GM18517 (cell line): ENCODE measurements around the gene ACSS2.

Source experiments
- ATAC-seq: cut with Tn5 transposase; IDR thresholded peaks from one replicate; pipeline ENCODE4 v1.9.1; 2021; ENCODE audit warnings: mild to moderate bottlenecking, moderate library complexity; ENCODE audit not compliant: unreplicated experiment

Gene ACSS2

DNA sequence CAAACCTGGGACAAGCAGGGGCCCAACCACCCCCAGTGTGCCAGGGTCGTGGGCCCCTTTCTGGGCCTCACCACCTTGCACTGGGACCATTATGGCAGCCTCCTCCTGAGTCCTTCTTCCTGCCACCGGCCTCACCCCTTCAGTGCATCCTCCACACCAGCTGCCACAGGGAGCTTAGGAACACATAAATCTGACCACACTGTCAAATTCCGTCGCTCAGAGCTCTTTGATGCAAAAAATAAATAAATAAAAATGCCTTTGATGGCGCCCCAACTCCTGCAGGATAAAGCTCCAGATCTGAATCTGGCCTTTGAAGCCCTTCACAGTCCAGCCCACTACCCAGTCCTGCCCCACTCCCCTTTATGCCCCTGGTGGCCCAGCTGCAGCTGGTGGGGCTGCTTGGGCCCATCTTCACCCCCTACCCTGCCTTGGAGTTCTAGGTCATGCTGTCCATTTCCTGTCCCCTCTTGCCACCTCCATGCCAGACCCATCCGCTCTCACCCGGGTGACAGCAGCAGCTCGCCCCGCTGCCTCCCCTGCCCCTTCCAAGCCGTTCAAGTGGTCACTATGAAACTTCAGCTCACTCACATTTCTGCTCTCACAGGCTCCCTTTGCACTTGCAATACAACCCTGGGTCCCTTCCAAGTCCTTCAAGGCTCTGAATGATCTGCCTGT is 95.3 kb downstream of the ACSS2 start:
- ATAC-seq, result no peak

DNA sequence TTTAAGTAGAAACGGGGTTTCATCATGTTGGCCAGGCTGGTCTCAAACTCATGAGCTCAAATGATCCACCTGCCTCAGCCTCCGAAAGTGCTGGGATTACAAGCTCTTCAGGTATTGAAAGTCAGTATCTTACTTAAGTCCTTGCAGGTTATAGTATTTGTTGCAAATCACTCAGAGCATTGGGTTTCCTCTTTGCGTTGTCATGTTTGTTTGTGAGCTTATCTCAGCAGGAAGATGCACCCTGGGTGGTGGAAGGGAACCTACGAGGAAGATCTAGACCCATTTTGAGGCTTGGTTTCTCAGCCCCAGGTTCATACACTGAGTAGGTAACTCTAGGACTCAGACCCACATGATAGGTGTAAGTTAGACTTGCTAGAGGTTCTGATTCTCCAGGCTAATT is 97.8 kb downstream of the ACSS2 start:
- no peak for ATAC-seq

DNA sequence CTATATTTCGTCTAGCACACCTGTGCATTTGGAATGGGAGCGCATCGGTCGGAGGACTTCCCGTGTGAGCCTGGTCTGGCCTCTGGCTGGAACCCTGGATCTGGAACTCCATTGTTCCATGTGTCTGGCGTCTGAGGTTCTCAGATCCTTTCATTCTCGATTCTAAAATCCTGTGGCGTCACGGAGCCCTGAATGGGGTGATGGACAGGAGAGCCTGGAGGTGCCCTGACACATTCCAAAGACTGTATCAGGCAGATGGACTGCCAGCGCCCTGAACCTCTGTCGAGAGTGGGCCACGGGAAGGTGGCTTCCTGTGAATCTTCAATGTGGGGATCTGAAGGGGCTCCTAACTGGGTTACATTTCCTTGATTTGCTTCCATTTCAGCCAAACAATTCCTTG is 99.9 kb downstream of the ACSS2 start:
- ATAC-seq, result no peak
